KBM-7 (cell line): Measurements from ENCODE around the gene TMEM161B.
"Not testable (repeated sequence)": the region's sequence is repeated elsewhere in the genome, so short reads cannot be mapped to it uniquely, and the experiment has no call there.

ENCODE experiments used
- DNase-seq: peaks from one replicate; pipeline ENCODE4 v3.0.0-alpha.2; 2015
- in situ Hi-C: fragments of 300-500 bp; cut with MboI; formaldehyde crosslinking; loops from 2 replicates; pipeline ENCODE4 v1.14.3; 2020; ENCODE audit warnings: low sequenced_read_pairs, low pct_unique_long_range_greater_than_20kb, mixed read lengths

Gene TMEM161B

DNA sequence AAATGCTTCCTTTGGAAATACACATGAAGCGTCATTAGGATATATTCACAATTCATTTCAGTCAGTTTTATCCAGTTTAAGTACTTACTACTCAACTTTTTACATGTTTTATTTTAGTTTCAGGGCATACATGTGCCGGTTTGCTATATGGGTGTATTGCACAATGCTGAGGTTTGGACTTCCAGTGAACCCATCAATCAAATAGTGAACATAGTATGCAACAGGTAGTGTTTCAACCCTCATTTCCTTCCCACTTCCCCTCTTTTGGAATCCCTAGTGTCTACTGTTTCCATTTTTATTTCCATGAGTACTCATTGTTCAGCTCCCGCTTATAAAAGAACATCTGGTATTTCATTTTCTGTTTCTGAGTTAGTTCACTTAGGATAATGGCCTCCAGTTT, 74.7 kb downstream of the TMEM161B start:
- DNase-seq, result peak; percentile 13
- in situ Hi-C loops, result no loop called here

- no peak for DNase-seq
Observed at GRCh38 chr5:88190106-88190834, 78.4 kb downstream of the TMEM161B start.

GRCh38 chr5:88189484-88189883, 79.2 kb downstream of the TMEM161B start:
- DNase-seq, in situ Hi-C loops: not testable (repeated sequence)

More at GRCh38 chr5:88190106-88190834, 78.4 kb downstream of the TMEM161B start:
- in situ Hi-C loops, result no loop called here

GRCh38 chr5:88188458-88189132, 80.0 kb downstream of the TMEM161B start:
- in situ Hi-C loops, result no loop called here
- DNase-seq, result peak; percentile 60

DNA sequence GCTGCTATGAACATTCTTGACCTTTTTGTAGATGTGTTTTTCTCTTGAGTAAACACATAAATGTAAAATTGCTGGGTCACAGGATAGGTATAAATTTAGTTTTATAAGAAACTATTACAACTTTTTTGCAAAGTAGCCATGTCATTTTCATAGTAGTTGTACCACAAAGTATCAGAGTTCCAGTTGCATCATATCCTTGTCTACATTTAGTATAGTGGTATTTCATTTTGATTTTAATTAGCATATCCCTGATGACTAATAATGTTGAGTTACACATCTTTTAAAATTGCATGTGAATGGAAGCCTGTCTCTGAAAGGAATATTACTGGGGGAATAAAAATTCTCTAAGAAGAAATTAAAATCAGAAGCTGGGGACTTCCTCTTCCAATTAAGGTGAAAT, 85.4 kb downstream of the TMEM161B start:
- in situ Hi-C loops, result no loop called here
- no peak for DNase-seq

- DNase-seq, in situ Hi-C loops: not testable (repeated sequence)
Observed at GRCh38 chr5:88177486-88177885, 91.2 kb downstream of the TMEM161B start.

GRCh38 chr5:88172847-88173758, 95.5 kb downstream of the TMEM161B start:
- in situ Hi-C loops, result no loop called here
- no peak for DNase-seq

DNA sequence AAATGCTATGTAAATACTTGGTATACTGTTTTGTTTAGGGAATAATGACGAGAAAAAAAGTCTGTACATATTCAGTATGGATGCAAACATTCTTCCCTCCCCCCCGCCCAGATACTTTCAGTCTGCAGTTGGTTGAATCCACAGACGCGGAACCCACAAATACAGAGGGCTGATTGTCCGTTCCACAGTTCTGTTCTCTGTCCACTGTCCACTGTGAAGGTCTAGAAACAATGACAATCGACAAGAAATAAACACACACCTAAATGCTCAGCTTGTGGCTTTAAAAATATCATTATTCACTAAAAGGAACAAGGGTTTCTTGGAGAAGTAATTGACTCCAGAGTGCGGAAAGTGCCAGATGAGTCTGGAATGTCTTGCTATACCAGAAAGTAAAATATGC, 109.1 kb downstream of the TMEM161B start:
- no peak for DNase-seq
- in situ Hi-C loops, result no loop called here

DNA sequence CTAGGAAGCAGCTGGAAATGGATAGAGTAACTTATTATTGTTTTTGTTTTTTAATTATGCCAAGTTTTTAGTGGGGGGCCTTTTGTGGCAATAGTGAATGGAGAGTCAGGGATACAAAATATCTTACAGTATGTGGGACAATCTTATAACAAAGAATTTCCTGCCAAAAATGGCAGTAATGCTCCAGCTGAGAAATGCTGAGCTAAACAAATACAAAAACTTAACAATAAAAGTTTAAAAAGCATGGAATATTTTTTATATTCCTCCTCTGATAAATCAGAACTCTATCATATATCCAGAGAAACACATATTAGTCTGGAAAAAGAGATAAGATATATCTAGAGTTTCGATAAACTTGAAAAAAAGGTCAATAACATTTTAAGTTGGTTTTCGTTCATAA, 110.6 kb downstream of the TMEM161B start:
- no peak for DNase-seq
- in situ Hi-C loops, result no loop called here

- in situ Hi-C loops, result no loop called here
- DNase-seq, result no peak
Observed at GRCh38 chr5:88154891-88155290, 113.8 kb downstream of the TMEM161B start.

DNA sequence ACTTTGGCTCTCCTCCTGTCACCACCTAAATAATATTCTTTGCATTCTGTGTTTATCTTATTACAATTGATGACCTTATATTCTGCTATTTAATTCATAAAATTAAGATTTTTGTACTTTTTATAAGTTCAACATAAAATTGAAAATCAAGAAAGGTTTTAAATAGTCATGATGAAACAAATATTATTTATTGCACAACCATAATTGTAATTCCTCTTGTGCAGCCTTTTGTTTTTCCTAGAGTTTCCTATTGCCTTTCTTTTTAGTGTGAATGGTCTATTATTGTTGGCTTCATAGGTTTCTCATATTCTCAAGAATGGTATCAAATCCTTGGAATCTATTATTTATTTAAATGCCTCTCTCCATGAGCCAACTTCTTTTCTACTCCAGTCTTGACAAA, 117.9 kb downstream of the TMEM161B start:
- no peak for DNase-seq
- in situ Hi-C loops, result no loop called here

DNA sequence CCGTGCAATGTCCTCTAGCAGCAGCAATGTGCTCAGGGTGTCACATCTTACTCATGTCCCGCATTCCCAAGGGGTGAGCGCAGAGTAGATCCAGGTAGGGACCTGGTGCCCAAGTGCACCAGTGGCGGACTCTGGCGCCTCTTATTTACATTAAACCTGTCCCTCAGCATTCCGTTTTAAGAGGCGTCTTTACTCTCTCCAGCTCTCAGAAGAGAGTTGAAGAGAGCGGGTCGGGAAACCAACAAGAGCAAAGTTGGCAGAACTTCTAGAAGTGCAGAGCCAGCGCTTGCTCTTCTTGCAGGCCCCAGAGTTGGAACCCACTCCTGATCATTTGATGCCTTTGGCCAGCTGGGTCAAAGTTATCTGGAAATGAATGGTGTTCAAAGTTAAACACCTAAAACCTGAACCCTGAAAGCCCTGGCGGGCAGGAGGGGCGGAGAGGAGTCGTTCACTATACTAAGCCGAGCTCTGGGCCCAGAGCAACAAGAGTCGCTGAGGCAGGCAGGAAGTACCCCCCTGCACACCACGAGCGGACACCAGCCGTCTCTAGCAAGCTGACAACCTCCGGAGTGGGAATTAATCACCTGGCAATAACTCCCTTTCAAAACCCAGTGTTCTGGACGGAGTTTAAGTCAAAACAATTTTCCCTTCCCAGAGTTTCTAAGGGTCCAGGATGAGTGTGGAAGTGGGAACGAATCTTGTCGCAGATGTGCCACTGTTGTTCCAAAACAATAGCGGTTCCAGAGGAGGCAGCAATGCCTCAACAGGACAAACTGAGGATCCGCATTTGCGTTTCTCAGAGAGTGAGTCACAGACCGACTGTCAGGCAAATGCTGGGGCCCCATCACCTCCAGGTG, 122.8 kb downstream of the TMEM161B start:
- in situ Hi-C loops, result no loop called here
- DNase-seq, result no peak

- no peak for DNase-seq
- in situ Hi-C loops, result no loop called here
Observed at GRCh38 chr5:88145221-88145610, 123.4 kb downstream of the TMEM161B start.
